Adrenal gland (tissue), 12 donors: ENCODE measurements around the gene HHIPL1. TPM values are rescaled to one million over a fixed set of nuclear protein-coding genes. Genes with fewer than 3 reads are reported as not detected.
"Not testable (repeated sequence)": the region's sequence is repeated elsewhere in the genome, so short reads cannot be mapped to it uniquely, and the experiment has no call there.

ENCODE experiments used
- DNase-seq, 7 donors: peaks; one replicate each; pipeline ENCODE4 v3.0.0-alpha.2; 2019 to 2020
- H3K27ac ChIP-seq, 5 donors: fragments of 200-600 bp; sonication (generic) in 4 of 5; 1 replicate in 3 of 5; 2 replicates in 2 of 5; pipeline versions ENCODE4 v1.5.1 to v1.8.0; 2016 to 2020; ENCODE audit warnings: mild to moderate bottlenecking in 1 of 5
- H3K27me3 ChIP-seq: fragments of 200-600 bp; 2 replicates; pipeline ENCODE4 v1.8.0; 2021
- H3K36me3 ChIP-seq, 2 donors: fragments of 200-600 bp; replicated peaks in 1 of 2; 1 replicate in 1 of 2; 2 replicates in 1 of 2; pipeline versions ENCODE4 v1.5.1 to v1.8.0; 2018 to 2022
- H3K4me1 ChIP-seq, 2 donors: fragments of 200-600 bp; replicated peaks in 1 of 2; 1 replicate in 1 of 2; 2 replicates in 1 of 2; pipeline versions ENCODE4 v1.5.1 to v1.8.0; 2018 to 2021
- H3K4me3 ChIP-seq, 4 donors: fragments of 200-600 bp; sonication (generic) in 3 of 4; one replicate each; pipeline ENCODE4 v1.5.1; 2016 to 2018
- H3K9me3 ChIP-seq, 3 donors: fragments of 200-600 bp; sonication (generic) in 1 of 3; replicated peaks in 1 of 3; 1 replicate in 2 of 3; 2 replicates in 1 of 3; pipeline versions ENCODE4 v1.5.1 to v1.8.0; 2016 to 2021
- CTCF ChIP-seq, 6 experiments: fragments of 450-650 bp in 4 of 6; fragments of 200-600 bp in 2 of 6; sonication (generic) in 1 of 6; IDR thresholded peaks; 1 replicate in 5 of 6; 2 replicates in 1 of 6; pipeline versions ENCODE4 v1.5.1 to v1.8.0; 2016 to 2021; ENCODE audit warnings: antibody characterized with exemption in 6 of 6, mild to moderate bottlenecking in 2 of 6, moderate library complexity in 1 of 6
- POLR2A ChIP-seq, 2 donors: fragments of 450-650 bp; IDR thresholded peaks; one replicate each; pipeline ENCODE4 v1.6.1; 2017; ENCODE audit warnings: antibody characterized with exemption in 2 of 2, mild to moderate bottlenecking in 2 of 2, moderate library complexity in 1 of 2
- whole genome bisulfite sequencing, 4 donors: extraction: QIAGEN DNeasy Blood & Tissue Kit in 2 of 4; methylation state at CpG; one replicate each; pipeline versions ENCODE4 v1.1.5 to v1.1.7; 2013 to 2017; 5-methylcytosine and 5-hydroxymethylcytosine counted together
- intact Hi-C, 2 donors: fragments of 100-400 bp; cut with DNase I; formaldehyde crosslinking; loops; one replicate each; pipeline versions ENCODE4 v1.14.1 to v1.15.0; 2022 to 2023
- polyA plus RNA-seq, 3 donors: library from polyadenylated mRNA; stranded (reverse); fragments of 200-250 nt in 2 of 3; fragments of 350-450 nt in 1 of 3; fragmentation: Illumina TruSeq in 1 of 3; extraction: RNeasy Lipid Tissue Mini Kit (QIAGEN cat#74804) in 1 of 3; gene quantifications; one replicate each; pipeline ENCODE4 v1.2.3, GENCODE V29; 2013 to 2014
- total RNA-seq, 9 donors: library from RNA; depleted of rRNA in 4 of 9; stranded (reverse); fragments of >200 nt in 4 of 9; fragments of 120-200 nt in 1 of 9; fragmentation: NEBNext Ultra II Directional in 1 of 9; extraction: Animal tissue kit (Norgen Biotek cat#: 25700) in 1 of 9; gene quantifications; one replicate each; pipeline versions ENCODE4 v1.1.0 to v1.2.4, GENCODE V29; 2013 to 2023
- donor health status: healthy with polysubstance abuse.
- donor health status: Bipolar disorder and iron deficiency.
- donor health status: DM: yes; HTN: yes; CAD: no.
- donor health status: DM: no; HTN: no; CAD: no.
- donor health status: DM: no; HTN: no; CAD: no.
- donor health status: DM: yes; HTN: yes; CAD: no.

The HHIPL1 gene
- total and polyA plus RNA-seq, 12 donors = 0.20 to 2.9 (median 1.3) TPM

- no peaks in the 10 kb centered on the region for H3K4me1 ChIP-seq
- H3K4me3 ChIP-seq = no peak overlapping the region
- intact Hi-C loops = no loop called here
- peaks cover 20% of the 10 kb centered on the region for H3K27me3 ChIP-seq
- TF ChIP-seq CTCF (IDR thresholded peaks at IDR 0.05) (no peak), POLR2A (IDR thresholded peaks at IDR 0.05) (no peak)
- no peak overlapping the region for H3K27ac ChIP-seq
- WGBS, 4 donors = 62 to 81% (median 66%) methylated on average over 4 of the region's 4 CpGs
- DNase-seq = no peak
- H3K9me3 ChIP-seq = no peaks in the 10 kb centered on the region
- no peaks in the 10 kb centered on the region for H3K36me3 ChIP-seq
Measured at GRCh38 chr14:99660794-99661193, 15.9 kb downstream of the HHIPL1 start.

- H3K4me1 ChIP-seq, H3K27ac ChIP-seq, H3K9me3 ChIP-seq, intact Hi-C loops, DNase-seq, H3K4me3 ChIP-seq, H3K36me3 ChIP-seq: not testable (repeated sequence)
- peaks cover 20% of the 10 kb centered on the region for H3K27me3 ChIP-seq
Measured at GRCh38 chr14:99661206-99661605, 16.3 kb downstream of the HHIPL1 start.

GRCh38 chr14:99662846-99663245, 17.9 kb downstream of the HHIPL1 start:
- Histone ChIP-seq H3K27ac (no peak overlapping the region), H3K4me3 (no peak overlapping the region), H3K4me1 (no peaks in the 10 kb centered on the region), H3K9me3 (no peaks in the 10 kb centered on the region), H3K36me3 (no peaks in the 10 kb centered on the region), H3K27me3 (peaks cover 20% of the 10 kb centered on the region)
- no peak for DNase-seq
- TF ChIP-seq CTCF (IDR thresholded peaks at IDR 0.05) (no peak), POLR2A (IDR thresholded peaks at IDR 0.05) (no peak)
- intact Hi-C loops = no loop called here
- WGBS, 4 donors = 87 to 90% (median 88%) methylated on average over 10 of the region's 10 CpGs

- 82 to 89% (median 84%) methylated on average over 11 to 12 of the region's 12 CpGs for WGBS, 4 donors
- no peaks in the 10 kb centered on the region for H3K9me3 ChIP-seq
- DNase-seq = no peak
Measured at GRCh38 chr14:99663386-99664057, 18.6 kb downstream of the HHIPL1 start.

More at GRCh38 chr14:99663386-99664057, 18.6 kb downstream of the HHIPL1 start:
- TF ChIP-seq POLR2A (IDR thresholded peaks at IDR 0.05) (no peak), CTCF (IDR thresholded peaks at IDR 0.05) (no peak)
- intact Hi-C loops = no loop called here
- H3K4me3 ChIP-seq = no peak overlapping the region
- no peak overlapping the region for H3K27ac ChIP-seq
- H3K4me1 ChIP-seq = no peaks in the 10 kb centered on the region
- peaks cover 20% of the 10 kb centered on the region for H3K27me3 ChIP-seq
- H3K36me3 ChIP-seq = no peaks in the 10 kb centered on the region
